NB4 (cell line): ENCODE results near the gene MICAL3.

Experiments used
- POLR2A ChIP-seq: IDR thresholded peaks from 2 replicates; pipeline ENCODE4 v1.6.1; 2011; ENCODE audit warnings: mild to moderate bottlenecking; ENCODE audit not compliant: insufficient read length; ENCODE audit errors: extremely low read depth
- TF ChIP-seq, protein P1 (sequence below): IDR thresholded peaks from 2 replicates; pipeline ENCODE4 v1.6.1; 2011; ENCODE audit warnings: low read depth, low read length

DNA sequence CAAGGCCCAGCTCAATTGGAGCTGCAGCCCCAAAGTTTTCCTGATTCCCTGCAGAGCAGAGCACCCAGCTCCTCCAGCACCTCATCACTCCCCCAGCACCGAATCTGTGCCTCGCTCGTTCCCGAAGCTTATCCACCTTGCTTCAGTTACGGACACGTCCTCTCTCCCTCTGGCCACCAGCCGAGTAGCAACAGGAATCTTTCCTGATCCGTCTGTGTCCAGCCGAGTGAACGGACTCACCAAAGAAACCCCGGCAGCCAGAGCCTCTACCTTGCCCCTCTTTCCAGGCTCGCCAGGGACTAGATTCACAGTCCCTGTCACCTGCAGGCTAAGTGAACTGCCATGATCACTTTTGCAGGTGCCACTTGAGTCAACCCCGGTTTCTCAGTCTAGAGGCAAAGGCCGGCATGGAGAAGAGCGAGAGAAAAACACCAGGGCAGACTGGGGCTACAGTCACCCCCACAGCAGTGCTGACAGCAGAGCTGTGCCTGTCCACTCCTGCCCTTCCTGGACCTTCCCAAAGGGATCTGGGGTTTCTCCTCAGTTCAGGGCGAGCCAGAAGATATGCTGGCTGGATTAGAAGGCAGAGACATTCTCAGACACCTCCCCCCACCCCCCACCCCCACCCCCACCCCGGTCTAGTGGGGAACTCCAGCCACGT, 282.4 kb downstream of the MICAL3 start:
- TF ChIP-seq POLR2A: no peak
- TF ChIP-seq, protein P1, sequence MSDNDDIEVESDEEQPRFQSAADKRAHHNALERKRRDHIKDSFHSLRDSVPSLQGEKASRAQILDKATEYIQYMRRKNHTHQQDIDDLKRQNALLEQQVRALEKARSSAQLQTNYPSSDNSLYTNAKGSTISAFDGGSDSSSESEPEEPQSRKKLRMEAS: no peak
